Endothelial cell of umbilical vein (primary cell): ENCODE results near the gene ZNF341. TPM values are rescaled to one million over a fixed set of nuclear protein-coding genes. Genes with fewer than 3 reads are reported as not detected.

Experiments used
- BruUV-seq: library from RNA; stranded (reverse); fragments of 400-500 nt; replicated peaks from 2 replicates; lab custom pipeline; 2021; lab: Mats Ljungman, UMichigan
- CTCF ChIA-PET: fragments of 300-600, 350-600 bp; sonication (Branson Sonifier 250); formaldehyde crosslinking; loops from one replicate; lab custom pipeline; 2021; ENCODE audit warnings: antibody characterized with exemption, inconsistent platforms; lab: Charles Lee
- POLR2A ChIA-PET: fragments of 300-600, 350-600 bp; sonication (Branson Sonifier 250); formaldehyde crosslinking; loops from one replicate; lab custom pipeline; 2021; ENCODE audit warnings: antibody characterized with exemption, inconsistent platforms; lab: Charles Lee
- DNase-seq: peaks from one replicate; pipeline ENCODE4 v3.0.0-alpha.2; 2011; ENCODE audit warnings: low read depth, low spot score
- FAIRE-seq: peaks from 2 replicates; lab custom pipeline; 2011; peaks lifted over from hg19 to GRCh38; lab: Jason Lieb, UNC
- H2AFZ ChIP-seq: 2 replicates; pipeline ENCODE4 v1.6.0; 2012; ENCODE audit warnings: low read depth, low read length, control low read depth, inconsistent platforms
- H3K27ac ChIP-seq: 2 replicates; pipeline ENCODE4 v1.5.1; 2011; ENCODE audit warnings: low read depth, mild to moderate bottlenecking, control low read depth, low read length, moderate library complexity; ENCODE audit not compliant: insufficient read depth
- H3K27me3 ChIP-seq, 2 experiments: 2 replicates each; pipeline versions ENCODE4 v1.6.0 to v1.6.1; 2011; ENCODE audit warnings: low read length in 2 of 2, mixed read lengths in 1 of 2; ENCODE audit not compliant: control insufficient read depth in 2 of 2, insufficient read depth in 2 of 2
- H3K36me3 ChIP-seq, 2 experiments: 2 replicates in 1 of 2; 3 replicates in 1 of 2; pipeline ENCODE4 v1.5.1; 2011; ENCODE audit warnings: low read length in 2 of 2, mild to moderate bottlenecking in 1 of 2, moderate library complexity in 1 of 2; ENCODE audit not compliant: control insufficient read depth in 2 of 2, insufficient read depth in 2 of 2; ENCODE audit errors: extremely low read depth in 1 of 2
- H3K4me1 ChIP-seq: 3 replicates; pipeline ENCODE4 v1.5.1; 2011; ENCODE audit warnings: mild to moderate bottlenecking, low read length; ENCODE audit not compliant: control insufficient read depth, insufficient read depth; ENCODE audit errors: extremely low read depth
- H3K4me2 ChIP-seq: 2 replicates; pipeline ENCODE4 v1.6.1; 2011; ENCODE audit warnings: low read length, control low read depth, mixed read lengths; ENCODE audit not compliant: insufficient read depth
- H3K4me3 ChIP-seq, 3 experiments: fragments of 200-600 bp in 1 of 3; sonication (generic), shearing (Covaris generic) in 1 of 3; replicated peaks in 1 of 3; 2 replicates each; pipeline ENCODE4 v1.5.1; 2011 to 2016; ENCODE audit warnings: control low read depth in 3 of 3, low read length in 3 of 3, mild to moderate bottlenecking in 2 of 3, inconsistent platforms in 1 of 3, low read depth in 1 of 3, moderate library complexity in 1 of 3; ENCODE audit not compliant: insufficient read depth in 1 of 3
- H3K79me2 ChIP-seq: 2 replicates; pipeline ENCODE4 v1.6.0; 2012; ENCODE audit warnings: low read length, inconsistent platforms; ENCODE audit not compliant: control insufficient read depth, insufficient read depth
- H3K9ac ChIP-seq: replicated peaks from 2 replicates; pipeline ENCODE3; 2011; ENCODE audit warnings: low read length, control low read depth; ENCODE audit not compliant: insufficient read depth; ENCODE audit errors: extremely low read depth
- H3K9me1 ChIP-seq: replicated peaks from 3 replicates; pipeline ENCODE4 v1.6.0; 2011; ENCODE audit warnings: mild to moderate bottlenecking, low read length; ENCODE audit not compliant: control insufficient read depth, insufficient read depth; ENCODE audit errors: extremely low read depth
- H3K9me3 ChIP-seq: replicated peaks from 2 replicates; pipeline ENCODE4 v1.5.1; 2012; ENCODE audit warnings: low read length, inconsistent platforms; ENCODE audit not compliant: control insufficient read depth, insufficient read depth
- H4K20me1 ChIP-seq: replicated peaks from 2 replicates; pipeline ENCODE3; 2011; ENCODE audit warnings: mild to moderate bottlenecking, low read length; ENCODE audit not compliant: control insufficient read depth, insufficient read depth; ENCODE audit errors: extremely low read depth
- CTCF ChIP-seq, 2 donors: IDR thresholded peaks; 1 replicate in 1 of 2; 2 replicates in 1 of 2; pipeline ENCODE4 v1.5.1; 2011; ENCODE audit warnings: low read length in 2 of 2, mild to moderate bottlenecking in 2 of 2, moderate library complexity in 2 of 2, control low read depth in 1 of 2, inconsistent platforms in 1 of 2, low read depth in 1 of 2; ENCODE audit not compliant: insufficient read depth in 1 of 2; ENCODE audit errors: extremely low read depth in 1 of 2
- EZH2 ChIP-seq: IDR thresholded peaks from 2 replicates; pipeline ENCODE4 v1.6.1; 2012; ENCODE audit warnings: borderline replicate concordance, low read depth, mild to moderate bottlenecking, moderate library complexity, low read length, inconsistent platforms; ENCODE audit not compliant: severe bottlenecking
- FOS ChIP-seq: IDR thresholded peaks from 2 replicates; pipeline ENCODE4 v1.6.1; 2011; ENCODE audit warnings: mild to moderate bottlenecking, low read length, moderate library complexity, borderline replicate concordance; ENCODE audit not compliant: insufficient read depth
- GATA2 ChIP-seq: IDR thresholded peaks from 2 replicates; pipeline ENCODE4 v1.7.0; 2011; ENCODE audit warnings: low read depth, mild to moderate bottlenecking, moderate library complexity, mixed read lengths, low read length; ENCODE audit not compliant: insufficient read length, insufficient read depth
- JUN ChIP-seq: IDR thresholded peaks from 2 replicates; pipeline ENCODE4 v1.6.1; 2011; ENCODE audit warnings: borderline replicate concordance, low read depth; ENCODE audit not compliant: insufficient read length, insufficient read depth
- MAX ChIP-seq: IDR thresholded peaks from 2 replicates; pipeline ENCODE4 v1.6.1; 2011; ENCODE audit not compliant: insufficient read depth, insufficient read length
- MYC ChIP-seq: IDR thresholded peaks from one replicate; pipeline ENCODE4 v1.6.1; 2011; ENCODE audit warnings: mild to moderate bottlenecking, low read depth, low read length
- POLR2A ChIP-seq: IDR thresholded peaks from 2 replicates; pipeline ENCODE4 v1.6.1; 2012; ENCODE audit warnings: low read depth, mild to moderate bottlenecking, control low read depth, low read length
- POLR2AphosphoS5 ChIP-seq: IDR thresholded peaks from 2 replicates; pipeline ENCODE4 v1.6.1; 2012; ENCODE audit warnings: low read depth, mild to moderate bottlenecking, control low read depth, low read length, moderate library complexity; ENCODE audit not compliant: insufficient read depth
- dilution Hi-C: fragments of 300-500 bp; cut with MboI; formaldehyde crosslinking; loops from one replicate; pipeline ENCODE4 v1.15.0; 2019; ENCODE audit warnings: low sequenced_read_pairs; ENCODE audit not compliant: extremely low pct_ligation_motif_present
- intact Hi-C: fragments of 100-400 bp; cut with micrococcal nuclease; formaldehyde crosslinking; loops from one replicate; pipeline ENCODE4 v1.10.0; 2022
- polyA plus RNA-seq, 4 experiments: library from polyadenylated mRNA; depleted of rRNA in 3 of 4; stranded (reverse) in 3 of 4; unstranded in 1 of 4; fragments of >200 nt; gene quantifications; 2 replicates each; pipeline versions ENCODE4 v1.2.1 to v1.2.3, GENCODE V29; 2011 to 2012; ENCODE audit warnings: missing spikeins in 1 of 4
- total RNA-seq: library from RNA; stranded (reverse); gene quantifications from 2 replicates; pipeline ENCODE4 v1.2.3, GENCODE V29; 2021

The ZNF341 gene
- total and polyA plus RNA-seq, 2 donors (not counting 3 experiments of a cell fraction or from before 2014, with no cell fraction given): 4.9 TPM

- Histone ChIP-seq H3K27ac (no peak overlapping the region), H3K9me1 (no peaks in the 10 kb centered on the region), H2AFZ (no peak overlapping the region), H3K4me3 (no peak overlapping the region), H4K20me1 (no peaks in the 10 kb centered on the region), H3K9me3 (no peaks in the 10 kb centered on the region), H3K4me1 (no peaks in the 10 kb centered on the region), H3K36me3 (no peaks in the 10 kb centered on the region), H3K4me2 (no peak overlapping the region), H3K27me3 (no peaks in the 10 kb centered on the region), H3K79me2 (no peaks in the 10 kb centered on the region), H3K9ac (no peak overlapping the region)
- POLR2A ChIA-PET: no interaction called here
- no TSS peak for BruUV-seq
- intact Hi-C loops: no loop called here
- no peak for TF ChIP-seq CTCF (IDR thresholded peaks at IDR 0.05; ENCODE audit: extremely low read depth in 1 of 2, insufficient read depth in 1 of 2, low read depth in 1 of 2, low read length in 2 of 2)
- TF ChIP-seq JUN: no peak
- TF ChIP-seq POLR2A: no peak
- TF ChIP-seq FOS: no peak
- no peak for TF ChIP-seq GATA2
- TF ChIP-seq POLR2AphosphoS5: no peak
- TF ChIP-seq EZH2: no peak
- no peak for TF ChIP-seq MYC
- TF ChIP-seq MAX: no peak
- dilution Hi-C loops: no loop called here
- no peak for FAIRE-seq
- CTCF ChIA-PET: no interaction called here
- DNase-seq: no peak
Observed at GRCh38 chr20:33696448-33696847, 35.3 kb upstream of the ZNF341 start.
